ENCODE measurements around the gene PLXNA4. TPM values are rescaled to one million over a fixed set of nuclear protein-coding genes. Genes with fewer than 3 reads are reported as not detected.

The PLXNA4 gene
- total RNA-seq, 2 donors from 2014 or later, result 24.0 to 42.7 TPM

- no peak for DNase-seq
- H3K4me1 Mint-ChIP-seq, result peaks cover 36% of the 10 kb centered on the region
These were observed 350.8 kb downstream of the PLXNA4 start for GRCh38 chr7:132225216-132226030.

GRCh38 chr7:132221356-132221755 lies 354.9 kb downstream of the PLXNA4 start:
- H3K27me3 Mint-ChIP-seq (ENCODE audit: insufficient read depth), result no peaks in the 10 kb centered on the region
- Histone ChIP-seq H3K36me3 (ENCODE audit: control insufficient read depth, insufficient read depth, low read length) (peaks cover 17% of the 10 kb centered on the region), H3K27ac (ENCODE audit: low read depth, low read length) (no peak overlapping the region), H3K4me1 (ENCODE audit: control insufficient read depth, insufficient read depth, low read length) (peaks cover 7% of the 10 kb centered on the region), H3K27me3 (ENCODE audit: control insufficient read depth, insufficient read depth, low read length, poor library complexity, severe bottlenecking) (no peaks in the 10 kb centered on the region), H3K4me3 (ENCODE audit: low read length) (no peak overlapping the region), H3K9ac (ENCODE audit: extremely low read depth, low read length, poor library complexity, severe bottlenecking) (no peak overlapping the region), H3K9me3 (ENCODE audit: control insufficient read depth, low read length) (no peaks in the 10 kb centered on the region)
- peaks cover 41% of the 10 kb centered on the region for H3K4me1 Mint-ChIP-seq
- peaks cover 31% of the 10 kb centered on the region for H3K36me3 Mint-ChIP-seq (ENCODE audit: low read depth)
- H3K4me3 Mint-ChIP-seq, result no peak overlapping the region
- no peak for TF ChIP-seq CTCF (conservative IDR thresholded peaks at IDR 0.05)
- no peaks in the 10 kb centered on the region for H3K9me3 Mint-ChIP-seq
- H3K27ac Mint-ChIP-seq, result no peak overlapping the region
- DNase-seq, result no peak

More at GRCh38 chr7:132225216-132226030, 350.8 kb downstream of the PLXNA4 start:
- H3K27me3 Mint-ChIP-seq (ENCODE audit: insufficient read depth), result peaks cover 7% of the 10 kb centered on the region
- peaks cover 13% of the 10 kb centered on the region for H3K36me3 ChIP-seq (ENCODE audit: control insufficient read depth, insufficient read depth, low read length)
- peaks cover 20% of the 10 kb centered on the region for H3K36me3 Mint-ChIP-seq (ENCODE audit: low read depth)
- no peak overlapping the region for H3K4me3 ChIP-seq (ENCODE audit: low read length)
- TF ChIP-seq CTCF (conservative IDR thresholded peaks at IDR 0.05), result no peak
- peaks cover 7% of the 10 kb centered on the region for H3K4me1 ChIP-seq (ENCODE audit: control insufficient read depth, insufficient read depth, low read length)
- 90 to 94% methylated on average over 3 to 7 of the region's 8 CpGs for WGBS, 2 experiments (ENCODE audit: insufficient coverage in 1 of 2, insufficient read length in 1 of 2)
- H3K27me3 ChIP-seq (ENCODE audit: control insufficient read depth, insufficient read depth, low read length, poor library complexity, severe bottlenecking), result no peaks in the 10 kb centered on the region
- H3K27ac Mint-ChIP-seq, result no peak overlapping the region
- H3K9me3 ChIP-seq (ENCODE audit: control insufficient read depth, low read length), result no peaks in the 10 kb centered on the region
- no peaks in the 10 kb centered on the region for H3K9me3 Mint-ChIP-seq
- no peak overlapping the region for H3K9ac ChIP-seq (ENCODE audit: extremely low read depth, low read length, poor library complexity, severe bottlenecking)
- H3K4me3 Mint-ChIP-seq, result no peak overlapping the region
- no peak overlapping the region for H3K27ac ChIP-seq (ENCODE audit: low read depth, low read length)

- H3K36me3 Mint-ChIP-seq (ENCODE audit: low read depth), result peaks cover 35% of the 10 kb centered on the region
- peaks cover 33% of the 10 kb centered on the region for H3K4me1 Mint-ChIP-seq
- no peaks in the 10 kb centered on the region for H3K9me3 Mint-ChIP-seq
- H3K27me3 Mint-ChIP-seq (ENCODE audit: insufficient read depth), result no peaks in the 10 kb centered on the region
- WGBS, 2 experiments (ENCODE audit: insufficient coverage in 1 of 2, insufficient read length in 1 of 2), result 97 to 100% methylated on average over 1 of the region's 1 CpG
- DNase-seq, result no peak
- H3K4me3 Mint-ChIP-seq, result no peak overlapping the region
- Histone ChIP-seq H3K4me1 (ENCODE audit: control insufficient read depth, insufficient read depth, low read length) (peaks cover 7% of the 10 kb centered on the region), H3K27me3 (ENCODE audit: control insufficient read depth, insufficient read depth, low read length, poor library complexity, severe bottlenecking) (no peaks in the 10 kb centered on the region), H3K9me3 (ENCODE audit: control insufficient read depth, low read length) (no peaks in the 10 kb centered on the region), H3K4me3 (ENCODE audit: low read length) (no peak overlapping the region), H3K27ac (ENCODE audit: low read depth, low read length) (no peak overlapping the region), H3K9ac (ENCODE audit: extremely low read depth, low read length, poor library complexity, severe bottlenecking) (no peak overlapping the region), H3K36me3 (ENCODE audit: control insufficient read depth, insufficient read depth, low read length) (peaks cover 17% of the 10 kb centered on the region)
- TF ChIP-seq CTCF (conservative IDR thresholded peaks at IDR 0.05), result no peak
- no peak overlapping the region for H3K27ac Mint-ChIP-seq
These were observed 356.2 kb downstream of the PLXNA4 start for GRCh38 chr7:132220060-132220459.

Data from endodermal cell (in vitro differentiated cells).